Measurements from ENCODE around the gene CUX1. TPM values are rescaled to one million over a fixed set of nuclear protein-coding genes. Genes with fewer than 3 reads are reported as not detected.
A peak's percentile ranks its signal among the peaks of the same experiment; 100 is the strongest.

Gene CUX1
- total RNA-seq, 1 experiment from 2014 or later = 53.5 TPM

DNA sequence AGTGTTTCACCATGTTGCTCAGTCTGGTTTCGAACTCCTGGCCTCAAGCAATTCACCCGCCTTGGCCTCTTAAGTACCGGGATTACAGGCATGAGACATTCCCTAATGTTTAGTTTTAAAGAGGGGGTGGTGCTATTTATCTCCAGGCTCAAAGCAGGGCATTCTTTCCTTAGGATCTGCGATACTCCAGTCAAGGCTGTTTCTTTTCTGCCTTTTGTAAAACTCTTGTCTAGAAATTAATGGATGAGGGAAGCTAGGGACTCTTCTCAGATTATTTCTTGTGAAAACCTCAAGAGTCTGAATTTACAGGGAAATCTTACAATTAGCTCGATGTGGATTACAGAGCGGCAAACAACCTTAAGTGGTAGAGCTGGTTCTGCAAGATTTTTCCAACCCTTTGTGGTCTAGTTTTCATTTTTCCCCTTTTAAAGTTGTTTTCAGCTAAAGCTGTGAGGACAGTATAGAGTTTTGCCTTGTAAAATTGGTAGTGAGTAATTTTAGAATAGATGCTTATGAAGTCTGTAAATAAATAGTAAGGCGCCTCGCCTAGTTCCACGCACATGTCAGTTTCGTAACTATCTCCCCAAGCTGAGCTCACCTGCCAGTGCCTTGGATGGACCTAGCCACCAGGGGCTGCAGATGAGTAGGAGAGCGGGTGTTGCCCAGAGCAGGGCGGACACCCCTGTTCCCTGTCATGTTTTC is 53.1 kb downstream of the CUX1 start:
- Histone ChIP-seq H3K18ac (ENCODE audit: insufficient read length, low read depth, low read length) (no peak overlapping the region), H3K27me3 (ENCODE audit: insufficient read depth, low read length) (no peaks in the 10 kb centered on the region), H3K27ac (ENCODE audit: insufficient read length, low read depth, low read length) (peak overlapping the region; percentile 66), H4K91ac (ENCODE audit: insufficient read length, low read depth, low read length) (no peak overlapping the region), H3K79me1 (ENCODE audit: insufficient read depth, low read depth, low read length, poor library complexity, severe bottlenecking) (peaks cover 2% of the 10 kb centered on the region), H2BK15ac (ENCODE audit: low read depth, low read length) (0 out of 2 replicates have a peak overlapping the region, but pooled peaks have one; percentile 13), H2BK120ac (ENCODE audit: low read depth, low read length, poor library complexity, severe bottlenecking) (no peak overlapping the region), H2BK12ac (ENCODE audit: insufficient read length, low read depth, low read length) (no peak overlapping the region), H3K23me2 (ENCODE audit: insufficient read length, low read depth, low read length, poor library complexity, severe bottlenecking) (no peaks in the 10 kb centered on the region), H3T11ph (ENCODE audit: low read length) (no peak overlapping the region), H3K9ac (ENCODE audit: extremely low read depth, insufficient read length, low read length) (no peak overlapping the region), H2AFZ (ENCODE audit: low read length) (no peak overlapping the region), H2BK5ac (ENCODE audit: insufficient read length, low read length) (no peak overlapping the region), H4K8ac (replicated peaks; ENCODE audit: insufficient read length, low read depth, low read length) (no peak overlapping the region), H3K4ac (ENCODE audit: low read depth, low read length) (no peak overlapping the region), H2AK5ac (ENCODE audit: insufficient read length, low read length) (no peak overlapping the region), H3K56ac (ENCODE audit: insufficient read length, low read depth, low read length) (no peak overlapping the region), H3K79me2 (ENCODE audit: insufficient read depth, low read length) (peaks cover 32% of the 10 kb centered on the region; the same call in 1 of the 2 replicates), H2BK20ac (ENCODE audit: low read depth, low read length, poor library complexity, severe bottlenecking) (no peak overlapping the region), H4K5ac (ENCODE audit: insufficient read length, low read depth, low read length) (no peak overlapping the region), H3K4me2 (ENCODE audit: insufficient read depth, insufficient read length, low read length) (peak overlapping the region; percentile 37), H3K14ac (ENCODE audit: insufficient read depth, low read length) (no peak overlapping the region), H3K23ac (ENCODE audit: insufficient read length, low read depth, low read length) (no peak overlapping the region), H3K9me3 (ENCODE audit: control insufficient read depth, low read depth, low read length) (no peaks in the 10 kb centered on the region), H3K4me1 (ENCODE audit: insufficient read depth, low read length) (peaks cover 20% of the 10 kb centered on the region), H4K20me1 (ENCODE audit: control insufficient read depth, insufficient read depth, insufficient read length) (peaks cover 5% of the 10 kb centered on the region)
- H3K4me3 Mint-ChIP-seq = peak overlapping the region in 1 of 2 experiments; percentile 61; a peak in 4 of 5 replicates
- H3K9me3 Mint-ChIP-seq = no peaks in the 10 kb centered on the region; a peak in 1 of 5 replicates
- peak; percentile 76 for DNase-seq
- TF ChIP-seq CTCF (conservative IDR thresholded peaks at IDR 0.05) = peak; percentile 66
- WGBS (ENCODE audit: extremely low coverage, insufficient read length, low lambda C conversion rate) = no CpG with 5 or more reads among the region's 12 CpGs
- peak overlapping the region; percentile 94 to 98 (median 98) for H3K27ac Mint-ChIP-seq
- peaks cover 53 to 66% of the 10 kb centered on the region in 2 experiments for H3K4me1 Mint-ChIP-seq
- peaks cover 0 to 5% (median 4%) of the 10 kb centered on the region in 3 experiments; a peak in 5 of 7 replicates for H3K36me3 Mint-ChIP-seq (ENCODE audit: insufficient read depth in 1 of 3, low read depth in 3 of 3)
- H3K27me3 Mint-ChIP-seq (ENCODE audit: low read depth) = no peaks in the 10 kb centered on the region

Measured in H9 (cell line).